Naive thymus-derived CD4-positive, alpha-beta T cell (primary cell): ENCODE results near the gene PIGV. TPM values are rescaled to one million over a fixed set of nuclear protein-coding genes. Genes with fewer than 3 reads are reported as not detected.
A peak's percentile ranks its signal among the peaks of the same experiment; 100 is the strongest.
"Not testable (repeated sequence)": the region's sequence is repeated elsewhere in the genome, so short reads cannot be mapped to it uniquely, and the experiment has no call there.

Source experiments
- ATAC-seq: fragments of 150-1000 bp; cut with Tn5 transposase; 2 replicates; pipeline ENCODE4 v1.10.0; 2021; ENCODE audit warnings: mild to moderate bottlenecking, moderate library complexity
- CTCF ChIA-PET: fragments of 350-600 bp; sonication (Branson Sonifier 250); formaldehyde crosslinking; loops from one replicate; lab custom pipeline; 2021; ENCODE audit warnings: antibody characterized with exemption; lab: Charles Lee
- POLR2A ChIA-PET: fragments of 350-600 bp; sonication (Branson Sonifier 250); formaldehyde crosslinking; loops from one replicate; lab custom pipeline; 2021; ENCODE audit warnings: antibody characterized with exemption, inconsistent platforms; lab: Charles Lee
- DNase-seq, 9 donors: peaks; one replicate each; pipeline versions ENCODE4 v3.0.0 to v3.0.0-alpha.2; 2020 to 2022; ENCODE audit warnings: mixed read lengths in 1 of 9
- H3K27ac ChIP-seq: one replicate; pipeline ENCODE4 v1.7.0; 2013; ENCODE audit warnings: mild to moderate bottlenecking, low read depth, low read length, moderate library complexity
- H3K27me3 ChIP-seq, 2 donors: one replicate each; pipeline ENCODE4 v1.7.0; 2013; ENCODE audit warnings: low read length in 2 of 2, mild to moderate bottlenecking in 2 of 2, moderate library complexity in 2 of 2; ENCODE audit not compliant: control insufficient read depth in 2 of 2, insufficient read depth in 2 of 2
- H3K36me3 ChIP-seq, 3 experiments: 1 replicate in 2 of 3; 2 replicates in 1 of 3; pipeline ENCODE4 v1.7.0; 2013; ENCODE audit warnings: low read length in 3 of 3, mild to moderate bottlenecking in 3 of 3, moderate library complexity in 1 of 3; ENCODE audit not compliant: insufficient read depth in 3 of 3, control insufficient read depth in 2 of 3
- H3K4me1 ChIP-seq, 2 donors: one replicate each; pipeline ENCODE4 v1.7.0; 2013; ENCODE audit warnings: low read length in 2 of 2, mild to moderate bottlenecking in 2 of 2, moderate library complexity in 1 of 2; ENCODE audit not compliant: control insufficient read depth in 2 of 2, insufficient read depth in 2 of 2
- H3K4me3 ChIP-seq: 2 replicates; pipeline ENCODE4 v1.7.0; 2013; ENCODE audit warnings: mild to moderate bottlenecking, low read length
- H3K9me3 ChIP-seq, 3 experiments: 1 replicate in 2 of 3; 2 replicates in 1 of 3; pipeline ENCODE4 v1.7.0; 2013; ENCODE audit warnings: low read length in 3 of 3; ENCODE audit not compliant: control insufficient read depth in 2 of 3
- H3K27ac Mint-ChIP-seq, 9 donors: one replicate each; pipeline ENCODE4 v1.8.0; 2020 to 2022; ENCODE audit warnings: mixed read lengths in 9 of 9, mild to moderate bottlenecking in 8 of 9, moderate library complexity in 5 of 9, inconsistent platforms in 2 of 9
- H3K27me3 Mint-ChIP-seq, 5 donors: one replicate each; pipeline ENCODE4 v1.8.0; 2021 to 2022; ENCODE audit warnings: mixed read lengths in 5 of 5, mild to moderate bottlenecking in 1 of 5
- H3K36me3 Mint-ChIP-seq, 5 donors: one replicate each; pipeline ENCODE4 v1.8.0; 2020 to 2022; ENCODE audit warnings: mixed read lengths in 5 of 5, mild to moderate bottlenecking in 3 of 5, inconsistent platforms in 1 of 5
- H3K4me1 Mint-ChIP-seq, 7 donors: one replicate each; pipeline ENCODE4 v1.8.0; 2020 to 2022; ENCODE audit warnings: mixed read lengths in 7 of 7, mild to moderate bottlenecking in 3 of 7, inconsistent platforms in 1 of 7
- H3K4me3 Mint-ChIP-seq, 10 donors: one replicate each; pipeline ENCODE4 v1.8.0; 2020 to 2022; ENCODE audit warnings: mild to moderate bottlenecking in 10 of 10, mixed read lengths in 10 of 10, moderate library complexity in 6 of 10, inconsistent platforms in 2 of 10
- H3K9me3 Mint-ChIP-seq, 11 donors: one replicate each; pipeline ENCODE4 v1.8.0; 2020 to 2022; ENCODE audit warnings: mixed read lengths in 11 of 11, mild to moderate bottlenecking in 4 of 11, inconsistent platforms in 1 of 11, moderate library complexity in 1 of 11
- intact Hi-C, 2 donors: fragments of 100-400 bp; cut with micrococcal nuclease; formaldehyde crosslinking; loops; one replicate each; pipeline ENCODE4 v1.15.1; 2023
- polyA plus RNA-seq, 2 donors: library from polyadenylated mRNA; unstranded; fragments of 300-500 nt; fragmentation: Illumina TruSeq; gene quantifications; one replicate each; pipeline ENCODE4 v1.2.3, GENCODE V29; 2021
- total RNA-seq, 6 experiments: library from RNA in 5 of 6; stranded (reverse) in 5 of 6; gene quantifications; 1 replicate in 5 of 6; 2 replicates in 1 of 6; pipeline ENCODE4 v1.2.3 and lab custom pipeline; 2021 to 2026

PIGV gene
- total and polyA plus RNA-seq, 7 experiments from 2014 or later, result 7.0 to 17.9 (median 14.8) TPM

GRCh38 chr1:26839779-26840178 lies 52.0 kb downstream of the PIGV start:
- no peak overlapping the region for H3K27ac ChIP-seq
- Mint-ChIP-seq H3K27ac (peak overlapping the region in 1 of 9 donors; percentile 28), H3K36me3 (peaks cover 3 to 22% (median 6%) of the 10 kb centered on the region in 5 donors), H3K9me3 (no peaks in the 10 kb centered on the region), H3K27me3 (no peaks in the 10 kb centered on the region), H3K4me3 (no peak overlapping the region), H3K4me1 (peaks cover 0 to 25% (median 6%) of the 10 kb centered on the region in 7 donors)
- intact Hi-C loops, result no loop called here
- no peak overlapping the region for H3K4me3 ChIP-seq
- ChIA-PET CTCF (interaction anchor here (0.5 kb wide), 1 partner anchor 11 kb away, joined by 3 read pairs; no protein-coding TSS in a partner anchor), POLR2A (interaction anchor here (0.5 kb wide), 1 partner anchor 38 kb away, joined by 3 read pairs; no protein-coding TSS in a partner anchor)
- ATAC-seq (no peak), DNase-seq (no peak)
- peaks cover 8 to 71% (median 11%) of the 10 kb centered on the region in 3 experiments for H3K36me3 ChIP-seq
- peaks cover 2 to 19% of the 10 kb centered on the region in 2 donors for H3K4me1 ChIP-seq
- H3K9me3 ChIP-seq, result no peaks in the 10 kb centered on the region
- H3K27me3 ChIP-seq, result no peaks in the 10 kb centered on the region

GRCh38 chr1:26844424-26845196 lies 56.9 kb downstream of the PIGV start:
- ATAC-seq (no peak), DNase-seq (no peak)
- Histone ChIP-seq H3K9me3 (no peaks in the 10 kb centered on the region), H3K4me3 (no peak overlapping the region), H3K27me3 (no peaks in the 10 kb centered on the region), H3K36me3 (peaks cover 12 to 65% (median 13%) of the 10 kb centered on the region in 3 experiments), H3K27ac (no peak overlapping the region), H3K4me1 (peaks cover 0 to 3% of the 10 kb centered on the region in 2 donors)
- intact Hi-C loops, result no loop called here
- peaks cover 0 to 6% (median 0%) of the 10 kb centered on the region in 7 donors for H3K4me1 Mint-ChIP-seq
- no peaks in the 10 kb centered on the region for H3K9me3 Mint-ChIP-seq
- ChIA-PET POLR2A (no interaction called here), CTCF (no interaction called here)
- no peaks in the 10 kb centered on the region for H3K27me3 Mint-ChIP-seq
- no peak overlapping the region for H3K4me3 Mint-ChIP-seq
- peaks cover 0 to 19% (median 4%) of the 10 kb centered on the region in 5 donors for H3K36me3 Mint-ChIP-seq
- no peak overlapping the region for H3K27ac Mint-ChIP-seq

- Mint-ChIP-seq H3K27ac (peak overlapping the region in 3 of 9 donors; percentile 29 to 64 (median 42)), H3K36me3 (peaks cover 11 to 42% (median 19%) of the 10 kb centered on the region in 5 donors), H3K4me1 (peaks cover 0 to 14% (median 0%) of the 10 kb centered on the region in 7 donors)
- DNase-seq, ATAC-seq, H3K27me3 ChIP-seq, H3K4me1 ChIP-seq, H3K27me3 Mint-ChIP-seq, H3K4me3 ChIP-seq, intact Hi-C loops, H3K9me3 Mint-ChIP-seq, H3K27ac ChIP-seq, H3K9me3 ChIP-seq, H3K4me3 Mint-ChIP-seq: not testable (repeated sequence)
- H3K36me3 ChIP-seq, result peaks cover 18 to 69% (median 28%) of the 10 kb centered on the region in 3 experiments
- POLR2A ChIA-PET, result interaction anchor here (1.1 kb wide), 1 partner anchor 33 kb away, joined by 4 read pairs; no protein-coding TSS in a partner anchor
- CTCF ChIA-PET, result interaction anchor here (0.5 kb wide), 1 partner anchor 683 kb away, joined by 3 read pairs; no protein-coding TSS in a partner anchor
Measured at GRCh38 chr1:26847826-26848225, 60.1 kb downstream of the PIGV start.

Other genes with a start within 250 kb of the PIGV start
- gene ARID1A, start 91.9 kb upstream of the PIGV start, total RNA-seq, result 100 to 1,000 TPM; 118 to 148 (median 131) TPM
- gene ARID1A, start 91.9 kb upstream of the PIGV start, polyA plus RNA-seq, result 10 to 100 TPM; 22.3 to 26.6 TPM
- 10 to 100 TPM; 36.4 to 72.4 (median 39.7) TPM for gene ZDHHC18, start 38.7 kb downstream of the PIGV start, total RNA-seq
- gene ZDHHC18, start 38.7 kb downstream of the PIGV start, polyA plus RNA-seq, result 10 to 100 TPM in 1 of 2 donors, 1 to 10 TPM in 1; 3.1 to 11.0 TPM
- gene SFN, start 75.2 kb downstream of the PIGV start, total RNA-seq, result 1 to 10 TPM in 4 of 5 experiments, under 1 TPM in 1; 0.74 to 1.9 (median 1.4) TPM
- gene SFN, start 75.2 kb downstream of the PIGV start, polyA plus RNA-seq, result not detected
- 10 to 100 TPM; 22.1 to 50.6 (median 34.8) TPM for gene GPN2, start 102.3 kb downstream of the PIGV start, total RNA-seq
- gene GPN2, start 102.3 kb downstream of the PIGV start, polyA plus RNA-seq, result 10 to 100 TPM in 1 of 2 donors, 1 to 10 TPM in 1; 9.1 to 20.4 TPM
- 10 to 100 TPM; 17.0 to 38.4 (median 22.6) TPM for gene GPATCH3, start 112.5 kb downstream of the PIGV start, total RNA-seq
- gene GPATCH3, start 112.5 kb downstream of the PIGV start, polyA plus RNA-seq, result 10 to 100 TPM; 12.5 to 21.3 TPM
- gene NR0B2, start 126.0 kb downstream of the PIGV start, total RNA-seq, result not detected
- gene NR0B2, start 126.0 kb downstream of the PIGV start, polyA plus RNA-seq, result not detected
- gene NUDC, start 133.8 kb downstream of the PIGV start, total RNA-seq, result 10 to 100 TPM; 36.5 to 69.0 (median 40.5) TPM
- 100 to 1,000 TPM in 1 of 2 donors, 10 to 100 TPM in 1; 93.2 to 125 TPM for gene NUDC, start 133.8 kb downstream of the PIGV start, polyA plus RNA-seq
- gene KDF1, start 172.5 kb downstream of the PIGV start, total RNA-seq, result 1 to 10 TPM in 4 of 5 experiments, not detected in 1; 1.7 to 2.2 (median 2.2) TPM
- gene KDF1, start 172.5 kb downstream of the PIGV start, polyA plus RNA-seq, result 1 to 10 TPM; 6.9 to 9.5 TPM
- 1 to 10 TPM in 1 of 5 experiments, under 1 TPM in 1, not detected in 3; 0.19 to 5.0 TPM for gene TRNP1, start 205.7 kb downstream of the PIGV start, total RNA-seq
- not detected for gene TRNP1, start 205.7 kb downstream of the PIGV start, polyA plus RNA-seq
- under 1 TPM in 1 of 5 experiments, not detected in 4; 0.88 TPM for gene TENT5B, start 224.9 kb downstream of the PIGV start, total RNA-seq
- gene TENT5B, start 224.9 kb downstream of the PIGV start, polyA plus RNA-seq, result not detected